GM21447 (cell line): ENCODE results near the gene PNPLA8.
"Not testable (repeated sequence)": the region's sequence is repeated elsewhere in the genome, so short reads cannot be mapped to it uniquely, and the experiment has no call there.

Source experiments
- ATAC-seq: cut with Tn5 transposase; IDR thresholded peaks from one replicate; pipeline ENCODE4 v1.9.1; 2021; ENCODE audit not compliant: unreplicated experiment

The PNPLA8 gene

GRCh38 chr7:108480311-108480710 lies 45.6 kb downstream of the PNPLA8 start:
- ATAC-seq: no peak

GRCh38 chr7:108479751-108480150 lies 46.2 kb downstream of the PNPLA8 start:
- no peak for ATAC-seq

GRCh38 chr7:108479118-108479517 lies 46.8 kb downstream of the PNPLA8 start:
- ATAC-seq: no peak

GRCh38 chr7:108468246-108468645 lies 57.7 kb downstream of the PNPLA8 start:
- no peak for ATAC-seq

- no peak for ATAC-seq
Observed at GRCh38 chr7:108467391-108467790, 58.5 kb downstream of the PNPLA8 start.

GRCh38 chr7:108466322-108466721 lies 59.6 kb downstream of the PNPLA8 start:
- not testable (repeated sequence) for ATAC-seq

- ATAC-seq: no peak
Observed at GRCh38 chr7:108464743-108465142, 61.2 kb downstream of the PNPLA8 start.

GRCh38 chr7:108463613-108464012 lies 62.3 kb downstream of the PNPLA8 start:
- no peak for ATAC-seq

- ATAC-seq: no peak
Observed at GRCh38 chr7:108461840-108462239, 64.1 kb downstream of the PNPLA8 start.

GRCh38 chr7:108460964-108461363 lies 65.0 kb downstream of the PNPLA8 start:
- no peak for ATAC-seq

- ATAC-seq: peak; percentile 51
Observed at GRCh38 chr7:108459922-108460551, 65.9 kb downstream of the PNPLA8 start.

- no peak for ATAC-seq
Observed at GRCh38 chr7:108457871-108458270, 68.1 kb downstream of the PNPLA8 start.

GRCh38 chr7:108456845-108457540 lies 68.9 kb downstream of the PNPLA8 start:
- ATAC-seq: no peak

- ATAC-seq: no peak
Observed at GRCh38 chr7:108455998-108456677, 69.8 kb downstream of the PNPLA8 start, which contains the start of gene NRCAM. Gene NRCAM, minus strand, starts transcription at chr7:108456436. Its CDS starts 216,372 bp downstream, at chr7:108240064.

GRCh38 chr7:108455551-108455997 lies 70.4 kb downstream of the PNPLA8 start:
- ATAC-seq: no peak

GRCh38 chr7:108454674-108455550 lies 71.0 kb downstream of the PNPLA8 start:
- ATAC-seq: no peak

- ATAC-seq: no peak
Observed at GRCh38 chr7:108454317-108454673, 71.6 kb downstream of the PNPLA8 start.

GRCh38 chr7:108453320-108453719 lies 72.6 kb downstream of the PNPLA8 start:
- no peak for ATAC-seq

GRCh38 chr7:108452707-108453106 lies 73.2 kb downstream of the PNPLA8 start:
- no peak for ATAC-seq

GRCh38 chr7:108451296-108451848 lies 74.6 kb downstream of the PNPLA8 start:
- no peak for ATAC-seq

- ATAC-seq: no peak
Observed at GRCh38 chr7:108450160-108450559, 75.8 kb downstream of the PNPLA8 start.
